BE2C (cell line): Measurements from ENCODE around the gene KAT14.
"Not testable (repeated sequence)": the region's sequence is repeated elsewhere in the genome, so short reads cannot be mapped to it uniquely, and the experiment has no call there.

Experiments
- DNase-seq: peaks from one replicate; pipeline ENCODE4 v3.0.0-alpha.2; 2020
- H3K27me3 ChIP-seq: fragments of 250-450 bp; sonication (Bioruptor Pico); 2 replicates; pipeline ENCODE4 v1.5.1; 2020; ENCODE audit warnings: mild to moderate bottlenecking
- H3K36me3 ChIP-seq: fragments of 250-450 bp; sonication (Bioruptor Pico); 2 replicates; pipeline ENCODE4 v1.5.1; 2020; ENCODE audit warnings: mild to moderate bottlenecking
- H3K4me1 ChIP-seq: fragments of 250-450 bp; sonication (Bioruptor Pico); 2 replicates; pipeline ENCODE4 v1.5.1; 2020
- H3K4me3 ChIP-seq: 2 replicates; pipeline ENCODE4 v1.5.1; 2011; ENCODE audit warnings: low read depth, low read length
- H3K9me3 ChIP-seq: fragments of 250-450 bp; sonication (Bioruptor Pico); 2 replicates; pipeline ENCODE4 v1.5.1; 2020
- CTCF ChIP-seq: IDR thresholded peaks from 2 replicates; pipeline ENCODE4 v1.5.1; 2012; ENCODE audit warnings: mild to moderate bottlenecking, low read depth, low read length

The KAT14 gene

GRCh38 chr20:18225632-18226031 is 88.0 kb downstream of the KAT14 start:
- H3K9me3 ChIP-seq = no peaks in the 10 kb centered on the region
- no peak overlapping the region for H3K4me3 ChIP-seq
- no peak for DNase-seq
- peaks cover 8% of the 10 kb centered on the region for H3K4me1 ChIP-seq
- no peak for TF ChIP-seq CTCF
- no peaks in the 10 kb centered on the region for H3K36me3 ChIP-seq
- H3K27me3 ChIP-seq = no peaks in the 10 kb centered on the region

GRCh38 chr20:18226741-18227140 is 89.1 kb downstream of the KAT14 start:
- H3K9me3 ChIP-seq, DNase-seq, H3K27me3 ChIP-seq, H3K4me1 ChIP-seq, H3K4me3 ChIP-seq, H3K36me3 ChIP-seq: not testable (repeated sequence)

GRCh38 chr20:18233408-18233943 is 95.8 kb downstream of the KAT14 start:
- TF ChIP-seq CTCF = no peak
- H3K4me1 ChIP-seq = no peaks in the 10 kb centered on the region
- DNase-seq = no peak
- H3K4me3 ChIP-seq = no peak overlapping the region
- no peaks in the 10 kb centered on the region for H3K36me3 ChIP-seq
- H3K9me3 ChIP-seq = no peaks in the 10 kb centered on the region
- peaks cover 5% of the 10 kb centered on the region for H3K27me3 ChIP-seq
